GM12892 (cell line): ENCODE data around the gene ZNF275.
"Not testable (repeated sequence)": the region's sequence is repeated elsewhere in the genome, so short reads cannot be mapped to it uniquely, and the experiment has no call there.

Experiments
- POLR2A ChIP-seq: IDR thresholded peaks from 2 replicates; pipeline ENCODE4 v1.6.1; 2011; ENCODE audit warnings: low read depth, low read length, control low read depth
- POLR2AphosphoS5 ChIP-seq: IDR thresholded peaks from 2 replicates; pipeline ENCODE4 v1.6.1; 2011; ENCODE audit warnings: low read depth, low read length, control low read depth
- TAF1 ChIP-seq: IDR thresholded peaks from 2 replicates; pipeline ENCODE4 v1.6.1; 2011; ENCODE audit warnings: low read depth, mild to moderate bottlenecking, control low read depth, low read length, borderline replicate concordance

- not testable (repeated sequence) for TF ChIP-seq POLR2AphosphoS5, POLR2A, TAF1
Measured at GRCh38 chrX:153288807-153289206, 45.1 kb upstream of the ZNF275 start.
